Heart left ventricle (tissue), 13 donors: ENCODE data around the gene MCCD1.

ENCODE experiments used
- CTCF ChIP-seq, 12 donors: fragments of 200-600 bp; sonication (generic) in 4 of 12; IDR thresholded peaks; one replicate each; pipeline versions ENCODE4 v1.5.0 to v1.8.0; 2018 to 2022; ENCODE audit warnings: antibody characterized with exemption in 12 of 12, mild to moderate bottlenecking in 5 of 12
- POLR2A ChIP-seq, 2 donors: fragments of 450-650 bp; IDR thresholded peaks; one replicate each; pipeline ENCODE4 v1.6.1; 2017; ENCODE audit warnings: antibody characterized with exemption in 2 of 2, mild to moderate bottlenecking in 2 of 2, moderate library complexity in 2 of 2
- donor health status: ischemic (EF 13 %, LVEDD 7.1; RV severe dilation, severe dysfunction).
- donor health status: DM: no; HTN: yes; CAD: no.
- donor health status: DM: no; HTN: no; CAD: no.
- donor health status: ischemic (EF 25% LVEDD 6.9; RV normal size, moderate dysfunction).
- donor health status: ischemic (EF 25% LVEDD 5.7; RV mildly dilated, moderate dysfunction).
- donor health status: ischemic (EF 35%, LVEDD 5.7; RV mildly dilated, moderate dysfunction).
- donor health status: nonischemic (EF 11% LVEDD 7.7; RV severe dilation, severe dysfunction).
- donor health status: DM: yes; HTN: yes; CAD: no.
- donor health status: PGD.
- donor health status: ischemic (EF 29% LVEDD 5.4; RV normal size, mild dysfunction).
- donor health status: nonischemic (EF 23%, LVEDD 6.1; RV moderate dilation, normal function).

- TF ChIP-seq CTCF (IDR thresholded peaks at IDR 0.05): no peak
- TF ChIP-seq POLR2A (IDR thresholded peaks at IDR 0.05): no peak
Observed at GRCh38 chr6:31525553-31525931, 3.2 kb upstream of the MCCD1 start.
